ENCODE results near the gene NTN5.
A peak's percentile ranks its signal among the peaks of the same experiment; 100 is the strongest.

Gene NTN5, protein sequence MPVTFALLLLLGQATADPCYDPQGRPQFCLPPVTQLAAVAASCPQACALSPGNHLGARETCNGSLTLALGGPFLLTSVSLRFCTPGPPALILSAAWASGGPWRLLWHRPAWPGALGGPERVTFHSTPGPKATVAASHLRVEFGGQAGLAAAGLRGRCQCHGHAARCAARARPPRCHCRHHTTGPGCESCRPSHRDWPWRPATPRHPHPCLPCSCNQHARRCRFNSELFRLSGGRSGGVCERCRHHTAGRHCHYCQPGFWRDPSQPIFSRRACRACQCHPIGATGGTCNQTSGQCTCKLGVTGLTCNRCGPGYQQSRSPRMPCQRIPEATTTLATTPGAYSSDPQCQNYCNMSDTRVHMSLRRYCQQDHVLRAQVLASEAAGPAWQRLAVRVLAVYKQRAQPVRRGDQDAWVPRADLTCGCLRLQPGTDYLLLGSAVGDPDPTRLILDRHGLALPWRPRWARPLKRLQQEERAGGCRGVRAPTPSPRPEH
- long read RNA-seq, partial matches to known transcripts = 0 of 2 reads
- long read RNA-seq, other reads (novel, unspliced or antisense) = 2 of 2 reads

DNA sequence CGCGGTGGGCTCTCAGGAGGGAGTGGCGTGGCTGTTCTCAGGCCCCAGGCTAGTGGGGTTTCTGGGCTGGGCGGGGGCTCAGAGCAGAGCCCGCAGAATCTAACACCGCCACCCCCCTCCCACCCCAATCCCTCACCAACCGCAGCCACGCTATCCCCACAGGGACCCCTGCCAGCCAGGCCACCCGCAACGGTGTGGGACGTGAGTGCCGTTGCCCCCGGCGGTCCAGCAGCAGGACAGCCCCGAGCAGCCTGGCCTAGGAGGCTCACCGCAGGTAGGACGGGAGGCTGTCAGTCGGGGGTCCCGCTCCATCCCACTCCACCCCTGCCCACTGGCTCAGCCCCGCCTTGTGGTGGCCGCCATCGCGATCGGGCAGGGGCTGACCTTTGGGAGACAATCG is at the start of gene NTN5:
Gene NTN5 (minus strand): TSS at position 24 of the 400 bp plus-strand sequence. CDS start 2,031 bp downstream, outside the sequence.
- H3K27me3 ChIP-seq (ENCODE audit: insufficient read depth, poor library complexity, severe bottlenecking) = no peaks in the 10 kb centered on the region
- H3K27ac ChIP-seq (replicated peaks) = no peak within 1 kb of the TSS
- DNase-seq (ENCODE audit: low read depth in 1 of 2, low spot score in 1 of 2) = no peak
- no peak within 1 kb of the TSS for H3K4me3 ChIP-seq (replicated peaks; ENCODE audit: insufficient read depth, low read length)
- TF ChIP-seq GABPA (IDR thresholded peaks at IDR 0.05; ENCODE audit: low read depth) (no peak), SPI1 (IDR thresholded peaks at IDR 0.05; ENCODE audit: borderline replicate concordance, low read depth) (no peak), POLR2AphosphoS5 (IDR thresholded peaks at IDR 0.05; ENCODE audit: low read depth) (no peak)
- TF ChIP-seq, protein P1, sequence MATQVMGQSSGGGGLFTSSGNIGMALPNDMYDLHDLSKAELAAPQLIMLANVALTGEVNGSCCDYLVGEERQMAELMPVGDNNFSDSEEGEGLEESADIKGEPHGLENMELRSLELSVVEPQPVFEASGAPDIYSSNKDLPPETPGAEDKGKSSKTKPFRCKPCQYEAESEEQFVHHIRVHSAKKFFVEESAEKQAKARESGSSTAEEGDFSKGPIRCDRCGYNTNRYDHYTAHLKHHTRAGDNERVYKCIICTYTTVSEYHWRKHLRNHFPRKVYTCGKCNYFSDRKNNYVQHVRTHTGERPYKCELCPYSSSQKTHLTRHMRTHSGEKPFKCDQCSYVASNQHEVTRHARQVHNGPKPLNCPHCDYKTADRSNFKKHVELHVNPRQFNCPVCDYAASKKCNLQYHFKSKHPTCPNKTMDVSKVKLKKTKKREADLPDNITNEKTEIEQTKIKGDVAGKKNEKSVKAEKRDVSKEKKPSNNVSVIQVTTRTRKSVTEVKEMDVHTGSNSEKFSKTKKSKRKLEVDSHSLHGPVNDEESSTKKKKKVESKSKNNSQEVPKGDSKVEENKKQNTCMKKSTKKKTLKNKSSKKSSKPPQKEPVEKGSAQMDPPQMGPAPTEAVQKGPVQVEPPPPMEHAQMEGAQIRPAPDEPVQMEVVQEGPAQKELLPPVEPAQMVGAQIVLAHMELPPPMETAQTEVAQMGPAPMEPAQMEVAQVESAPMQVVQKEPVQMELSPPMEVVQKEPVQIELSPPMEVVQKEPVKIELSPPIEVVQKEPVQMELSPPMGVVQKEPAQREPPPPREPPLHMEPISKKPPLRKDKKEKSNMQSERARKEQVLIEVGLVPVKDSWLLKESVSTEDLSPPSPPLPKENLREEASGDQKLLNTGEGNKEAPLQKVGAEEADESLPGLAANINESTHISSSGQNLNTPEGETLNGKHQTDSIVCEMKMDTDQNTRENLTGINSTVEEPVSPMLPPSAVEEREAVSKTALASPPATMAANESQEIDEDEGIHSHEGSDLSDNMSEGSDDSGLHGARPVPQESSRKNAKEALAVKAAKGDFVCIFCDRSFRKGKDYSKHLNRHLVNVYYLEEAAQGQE (IDR thresholded peaks at IDR 0.05; ENCODE audit: insufficient replicate concordance, low read depth) = no peak
- TF ChIP-seq, protein P2, sequence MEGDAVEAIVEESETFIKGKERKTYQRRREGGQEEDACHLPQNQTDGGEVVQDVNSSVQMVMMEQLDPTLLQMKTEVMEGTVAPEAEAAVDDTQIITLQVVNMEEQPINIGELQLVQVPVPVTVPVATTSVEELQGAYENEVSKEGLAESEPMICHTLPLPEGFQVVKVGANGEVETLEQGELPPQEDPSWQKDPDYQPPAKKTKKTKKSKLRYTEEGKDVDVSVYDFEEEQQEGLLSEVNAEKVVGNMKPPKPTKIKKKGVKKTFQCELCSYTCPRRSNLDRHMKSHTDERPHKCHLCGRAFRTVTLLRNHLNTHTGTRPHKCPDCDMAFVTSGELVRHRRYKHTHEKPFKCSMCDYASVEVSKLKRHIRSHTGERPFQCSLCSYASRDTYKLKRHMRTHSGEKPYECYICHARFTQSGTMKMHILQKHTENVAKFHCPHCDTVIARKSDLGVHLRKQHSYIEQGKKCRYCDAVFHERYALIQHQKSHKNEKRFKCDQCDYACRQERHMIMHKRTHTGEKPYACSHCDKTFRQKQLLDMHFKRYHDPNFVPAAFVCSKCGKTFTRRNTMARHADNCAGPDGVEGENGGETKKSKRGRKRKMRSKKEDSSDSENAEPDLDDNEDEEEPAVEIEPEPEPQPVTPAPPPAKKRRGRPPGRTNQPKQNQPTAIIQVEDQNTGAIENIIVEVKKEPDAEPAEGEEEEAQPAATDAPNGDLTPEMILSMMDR (IDR thresholded peaks at IDR 0.05; ENCODE audit: insufficient read depth, low read length) = no peak

DNA sequence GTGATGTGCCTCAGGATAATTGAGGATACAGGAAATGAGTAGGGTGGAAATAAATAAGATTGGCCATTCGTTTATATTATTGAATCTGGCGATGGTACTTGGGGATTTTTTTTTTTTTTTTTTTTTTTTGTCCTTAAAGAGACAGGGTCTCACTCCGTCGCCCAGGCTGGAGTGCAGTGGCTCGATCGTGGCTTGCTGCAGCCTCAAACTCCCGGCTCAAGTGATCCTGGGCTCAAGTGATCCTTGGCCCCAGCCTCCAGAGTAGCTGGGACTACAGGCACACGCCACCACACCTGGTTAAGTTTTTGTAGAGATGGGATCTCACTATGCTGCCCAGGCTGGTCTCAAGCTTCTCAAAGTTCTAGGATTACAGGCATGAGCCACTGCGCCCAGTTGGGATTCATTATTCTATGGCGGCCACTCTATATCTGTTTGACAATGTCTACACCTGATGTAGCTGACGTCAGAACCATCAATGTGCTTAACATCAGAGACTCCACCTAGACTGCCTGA is 49.4 kb upstream of the NTN5 start:
- no peak for DNase-seq (ENCODE audit: low read depth in 1 of 2, low spot score in 1 of 2)
- Histone ChIP-seq H3K27me3 (ENCODE audit: insufficient read depth, poor library complexity, severe bottlenecking) (no peaks in the 10 kb centered on the region), H3K4me3 (replicated peaks; ENCODE audit: insufficient read depth, low read length) (no peak overlapping the region), H3K27ac (replicated peaks) (no peak overlapping the region)
- no peak for TF ChIP-seq POLR2AphosphoS5 (IDR thresholded peaks at IDR 0.05; ENCODE audit: low read depth)
- no peak for TF ChIP-seq GABPA (IDR thresholded peaks at IDR 0.05; ENCODE audit: low read depth)
- TF ChIP-seq, protein P1 (IDR thresholded peaks at IDR 0.05; ENCODE audit: insufficient replicate concordance, low read depth) = no peak
- TF ChIP-seq, protein P2 (IDR thresholded peaks at IDR 0.05; ENCODE audit: insufficient read depth, low read length) = no peak
- no peak for TF ChIP-seq SPI1 (IDR thresholded peaks at IDR 0.05; ENCODE audit: borderline replicate concordance, low read depth)

DNA sequence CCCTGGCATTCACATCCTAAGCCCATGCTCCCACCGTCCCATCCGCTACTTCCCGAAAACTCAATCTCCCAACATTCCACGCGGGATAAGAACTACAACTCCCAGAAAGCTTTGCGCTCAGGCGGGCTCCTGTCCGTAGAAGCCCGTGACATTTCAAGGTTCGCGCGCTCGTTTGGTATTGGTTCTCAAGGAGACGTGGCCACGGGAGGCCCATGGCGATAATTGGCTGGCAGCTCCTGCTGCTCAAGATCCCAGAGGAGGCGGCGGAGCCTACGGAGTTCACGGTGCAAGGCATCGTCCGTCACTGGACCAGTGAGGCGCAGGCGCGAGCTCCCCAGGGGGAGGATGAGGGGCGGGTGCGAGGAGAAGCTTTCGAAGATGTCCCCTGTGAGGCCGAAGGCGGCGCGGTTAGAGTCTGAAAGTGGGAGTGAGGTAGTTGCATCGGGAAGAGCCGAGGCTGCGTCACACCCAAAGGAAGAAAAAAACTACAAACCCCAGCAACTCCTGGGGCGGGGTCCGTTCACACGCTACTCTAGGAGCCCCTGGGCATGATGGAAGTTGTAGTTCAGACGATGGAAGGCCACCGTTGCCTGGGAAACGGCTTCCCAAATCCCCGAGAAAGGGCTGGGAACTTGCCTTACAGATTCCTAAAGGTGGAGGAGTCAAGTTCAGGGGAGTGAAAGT is 47.9 kb upstream of the NTN5 start:
- Histone ChIP-seq H3K27me3 (ENCODE audit: insufficient read depth, poor library complexity, severe bottlenecking) (no peaks in the 10 kb centered on the region), H3K27ac (replicated peaks) (peak overlapping the region; percentile 80), H3K4me3 (replicated peaks; ENCODE audit: insufficient read depth, low read length) (peak overlapping the region; percentile 58)
- peak; percentile 64 to 97 for DNase-seq (ENCODE audit: low read depth in 1 of 2, low spot score in 1 of 2)
- TF ChIP-seq SPI1 (IDR thresholded peaks at IDR 0.05; ENCODE audit: borderline replicate concordance, low read depth) (no peak), POLR2AphosphoS5 (IDR thresholded peaks at IDR 0.05; ENCODE audit: low read depth) (no peak), GABPA (IDR thresholded peaks at IDR 0.05; ENCODE audit: low read depth) (no peak)
- TF ChIP-seq, protein P2 (IDR thresholded peaks at IDR 0.05; ENCODE audit: insufficient read depth, low read length) = no peak
- TF ChIP-seq, protein P1 (IDR thresholded peaks at IDR 0.05; ENCODE audit: insufficient replicate concordance, low read depth) = no peak
